ENCODE results near the gene SCN3A.
A peak's percentile ranks its signal among the peaks of the same experiment; 100 is the strongest.

Gene SCN3A

GRCh38 chr2:165185633-165186032, 18.2 kb downstream of the SCN3A start:
- DNase-seq: no peak

- no peak for DNase-seq
Measured at GRCh38 chr2:165182029-165182428, 21.8 kb downstream of the SCN3A start.

- no peak for DNase-seq
Measured at GRCh38 chr2:165176780-165177179, 27.1 kb downstream of the SCN3A start.

GRCh38 chr2:165173215-165173614, 30.6 kb downstream of the SCN3A start:
- no peak for DNase-seq

- DNase-seq: no peak
Measured at GRCh38 chr2:165164201-165164600, 39.6 kb downstream of the SCN3A start.

- no peak for DNase-seq
Measured at GRCh38 chr2:165163761-165164160, 40.1 kb downstream of the SCN3A start.

GRCh38 chr2:165162466-165162865, 41.4 kb downstream of the SCN3A start:
- DNase-seq: no peak

GRCh38 chr2:165161510-165161909, 42.3 kb downstream of the SCN3A start:
- no peak for DNase-seq

GRCh38 chr2:165157160-165157559, 46.7 kb downstream of the SCN3A start:
- no peak for DNase-seq

- no peak for DNase-seq
Measured at GRCh38 chr2:165155152-165155551, 48.7 kb downstream of the SCN3A start.

GRCh38 chr2:165149439-165149838, 54.4 kb downstream of the SCN3A start:
- DNase-seq: no peak

GRCh38 chr2:165147186-165148045, 56.4 kb downstream of the SCN3A start:
- DNase-seq: no peak

GRCh38 chr2:165144315-165144714, 59.5 kb downstream of the SCN3A start:
- DNase-seq: no peak

GRCh38 chr2:165141601-165142354, 62.1 kb downstream of the SCN3A start:
- no peak for DNase-seq

GRCh38 chr2:165126244-165126643, 77.6 kb downstream of the SCN3A start:
- no peak for DNase-seq

GRCh38 chr2:165122521-165122920, 81.3 kb downstream of the SCN3A start:
- DNase-seq: no peak

- DNase-seq: no peak
Measured at GRCh38 chr2:165120740-165121467, 82.9 kb downstream of the SCN3A start.

GRCh38 chr2:165115258-165115657, 88.6 kb downstream of the SCN3A start:
- DNase-seq: no peak

- DNase-seq: peak; percentile 25
Measured at GRCh38 chr2:165114346-165114939, 89.4 kb downstream of the SCN3A start.

- no peak for DNase-seq
Measured at GRCh38 chr2:165113414-165113813, 90.4 kb downstream of the SCN3A start.

GRCh38 chr2:165112789-165113188, 91.1 kb downstream of the SCN3A start:
- no peak for DNase-seq

- DNase-seq: no peak
Measured at GRCh38 chr2:165112133-165112573, 91.7 kb downstream of the SCN3A start.

GRCh38 chr2:165110394-165110793, 93.5 kb downstream of the SCN3A start:
- no peak for DNase-seq

Data from retina (tissue), 1 donor.